Globus pallidus (tissue), 1 donor: ENCODE measurements around the gene C1orf167.
A peak's percentile ranks its signal among the peaks of the same experiment; 100 is the strongest.

ENCODE experiments used
- DNase-seq: peaks from one replicate; pipeline ENCODE4 v3.0.0-alpha.2; 2015; ENCODE audit warnings: low spot score

Gene C1orf167

GRCh38 chr1:11735854-11736745 lies 25.9 kb upstream of the C1orf167 start, which contains the start of gene AGTRAP:
AGTRAP (plus strand) TSS chr1:11736136; CDS start chr1:11736209, 73 bp downstream.
- peak; percentile 94 for DNase-seq

GRCh38 chr1:11736746-11737639 lies 25.0 kb upstream of the C1orf167 start:
- DNase-seq, result no peak

- no peak for DNase-seq
These were observed 23.9 kb upstream of the C1orf167 start for GRCh38 chr1:11738096-11738495.

- no peak for DNase-seq
These were observed 23.2 kb upstream of the C1orf167 start for GRCh38 chr1:11738783-11739182.

- no peak for DNase-seq
These were observed 21.5 kb upstream of the C1orf167 start for GRCh38 chr1:11740258-11741192.

- DNase-seq, result no peak
These were observed 20.5 kb upstream of the C1orf167 start for GRCh38 chr1:11741482-11741881.

- no peak for DNase-seq
These were observed 20.0 kb upstream of the C1orf167 start for GRCh38 chr1:11741919-11742558.

- DNase-seq, result no peak
These were observed 17.7 kb upstream of the C1orf167 start for GRCh38 chr1:11744287-11744686.

GRCh38 chr1:11746092-11746491 lies 15.9 kb upstream of the C1orf167 start:
- no peak for DNase-seq

GRCh38 chr1:11746795-11747487 lies 15.1 kb upstream of the C1orf167 start:
- no peak for DNase-seq

GRCh38 chr1:11748294-11749202 lies 13.4 kb upstream of the C1orf167 start:
- no peak for DNase-seq

- no peak for DNase-seq
These were observed 12.7 kb upstream of the C1orf167 start for GRCh38 chr1:11749203-11749689.

- no peak for DNase-seq
These were observed 12.0 kb upstream of the C1orf167 start for GRCh38 chr1:11749996-11750395.

- no peak for DNase-seq
These were observed 10.9 kb upstream of the C1orf167 start for GRCh38 chr1:11751087-11751486.

- DNase-seq, result no peak
These were observed 9.5 kb upstream of the C1orf167 start for GRCh38 chr1:11752359-11753088.

GRCh38 chr1:11753555-11754208 lies 8.3 kb upstream of the C1orf167 start:
- no peak for DNase-seq

- no peak for DNase-seq
These were observed 4.9 kb upstream of the C1orf167 start for GRCh38 chr1:11757047-11757446.

GRCh38 chr1:11759791-11760190 lies 2.2 kb upstream of the C1orf167 start:
- DNase-seq, result no peak
